ENCODE measurements around the gene LRRIQ3.
"Not testable (repeated sequence)": the region's sequence is repeated elsewhere in the genome, so short reads cannot be mapped to it uniquely, and the experiment has no call there.

Gene LRRIQ3

GRCh38 chr1:74197657-74198552 is at the start of gene LRRIQ3, which contains the start of gene FPGT:
Gene LRRIQ3 (minus strand): TSS chr1:74198176. CDS start chr1:74183684, 14,492 bp downstream.
Gene FPGT (plus strand): TSS chr1:74198242. CDS start chr1:74198279, 37 bp downstream.
- peak; percentile 93 for DNase-seq (ENCODE audit: low spot score)

- DNase-seq (ENCODE audit: low spot score), result no peak
Measured at GRCh38 chr1:74246315-74246714, 48.3 kb upstream of the LRRIQ3 start.

- DNase-seq (ENCODE audit: low spot score), result no peak
Measured at GRCh38 chr1:74245168-74245772, 47.3 kb upstream of the LRRIQ3 start.

- no peak for DNase-seq (ENCODE audit: low spot score)
Measured at GRCh38 chr1:74237787-74238186, 39.8 kb upstream of the LRRIQ3 start.

- DNase-seq (ENCODE audit: low spot score), result no peak
Measured at GRCh38 chr1:74237035-74237434, 39.1 kb upstream of the LRRIQ3 start.

GRCh38 chr1:74236440-74236839 is 38.5 kb upstream of the LRRIQ3 start:
- no peak for DNase-seq (ENCODE audit: low spot score)

GRCh38 chr1:74235153-74235552 is 37.2 kb upstream of the LRRIQ3 start, which contains the start of gene TNNI3K:
Gene TNNI3K (plus strand): TSS chr1:74235387. CDS start chr1:74235452, 65 bp downstream.
- DNase-seq (ENCODE audit: low spot score), result no peak

- no peak for DNase-seq (ENCODE audit: low spot score)
Measured at GRCh38 chr1:74223453-74223852, 25.5 kb upstream of the LRRIQ3 start.

- DNase-seq (ENCODE audit: low spot score), result no peak
Measured at GRCh38 chr1:74222701-74223100, 24.7 kb upstream of the LRRIQ3 start.

GRCh38 chr1:74215229-74215628 is 17.3 kb upstream of the LRRIQ3 start:
- DNase-seq (ENCODE audit: low spot score), result no peak

- DNase-seq (ENCODE audit: low spot score), result no peak
Measured at GRCh38 chr1:74205266-74205665, 7.3 kb upstream of the LRRIQ3 start.

- DNase-seq (ENCODE audit: low spot score), result no peak
Measured at GRCh38 chr1:74199504-74199903, 1.5 kb upstream of the LRRIQ3 start.

GRCh38 chr1:74197255-74197654 is 721 bp downstream of the LRRIQ3 start:
- DNase-seq (ENCODE audit: low spot score), result no peak

GRCh38 chr1:74195339-74195738 is 2.6 kb downstream of the LRRIQ3 start:
- DNase-seq (ENCODE audit: low spot score), result no peak

GRCh38 chr1:74193908-74194307 is 4.1 kb downstream of the LRRIQ3 start:
- DNase-seq (ENCODE audit: low spot score), result peak; percentile 57

GRCh38 chr1:74180490-74180889 is 17.5 kb downstream of the LRRIQ3 start:
- DNase-seq (ENCODE audit: low spot score), result peak; percentile 12

- not testable (repeated sequence) for DNase-seq (ENCODE audit: low spot score)
Measured at GRCh38 chr1:74174423-74174822, 23.6 kb downstream of the LRRIQ3 start.

GRCh38 chr1:74162333-74162732 is 35.6 kb downstream of the LRRIQ3 start:
- DNase-seq (ENCODE audit: low spot score), result no peak

GRCh38 chr1:74161497-74161896 is 36.5 kb downstream of the LRRIQ3 start:
- no peak for DNase-seq (ENCODE audit: low spot score)

GRCh38 chr1:74160046-74160445 is 37.9 kb downstream of the LRRIQ3 start:
- DNase-seq (ENCODE audit: low spot score), result no peak

GRCh38 chr1:74145086-74145485 is 52.9 kb downstream of the LRRIQ3 start:
- no peak for DNase-seq (ENCODE audit: low spot score)

GRCh38 chr1:74117370-74117769 is 80.6 kb downstream of the LRRIQ3 start:
- DNase-seq (ENCODE audit: low spot score), result not testable (repeated sequence)

GRCh38 chr1:74113333-74113732 is 84.6 kb downstream of the LRRIQ3 start:
- DNase-seq (ENCODE audit: low spot score), result no peak

All from RKO (cell line).